Stimulated activated effector memory CD8-positive, alpha-beta T cell treated with anti-CD3 and anti-CD28 coated beads, Interleukin-12 subunit alpha, Interleukin-12 subunit beta, amount 100 ng/mL, for 72 hours (primary cell): ENCODE results near the gene RNU7-1.

Experiments
- ATAC-seq: fragments of 150-1000 bp; cut with Tn5 transposase; 2 replicates; pipeline ENCODE4 v1.10.0; 2021
- DNase-seq, 2 donors: peaks; one replicate each; pipeline ENCODE4 v3.0.0; 2021 to 2022; ENCODE audit warnings: low spot score in 2 of 2
- H3K27ac Mint-ChIP-seq: one replicate; pipeline ENCODE4 v1.8.0; 2022; ENCODE audit warnings: mild to moderate bottlenecking, mixed read lengths
- H3K36me3 Mint-ChIP-seq: one replicate; pipeline ENCODE4 v1.8.0; 2022; ENCODE audit warnings: mild to moderate bottlenecking, mixed read lengths
- H3K4me1 Mint-ChIP-seq: one replicate; pipeline ENCODE4 v1.8.0; 2022; ENCODE audit warnings: mixed read lengths
- H3K4me3 Mint-ChIP-seq: one replicate; pipeline ENCODE4 v1.8.0; 2022; ENCODE audit warnings: mild to moderate bottlenecking, mixed read lengths
- H3K9me3 Mint-ChIP-seq: one replicate; pipeline ENCODE4 v1.8.0; 2022; ENCODE audit warnings: mixed read lengths

RNU7-1 gene

DNA sequence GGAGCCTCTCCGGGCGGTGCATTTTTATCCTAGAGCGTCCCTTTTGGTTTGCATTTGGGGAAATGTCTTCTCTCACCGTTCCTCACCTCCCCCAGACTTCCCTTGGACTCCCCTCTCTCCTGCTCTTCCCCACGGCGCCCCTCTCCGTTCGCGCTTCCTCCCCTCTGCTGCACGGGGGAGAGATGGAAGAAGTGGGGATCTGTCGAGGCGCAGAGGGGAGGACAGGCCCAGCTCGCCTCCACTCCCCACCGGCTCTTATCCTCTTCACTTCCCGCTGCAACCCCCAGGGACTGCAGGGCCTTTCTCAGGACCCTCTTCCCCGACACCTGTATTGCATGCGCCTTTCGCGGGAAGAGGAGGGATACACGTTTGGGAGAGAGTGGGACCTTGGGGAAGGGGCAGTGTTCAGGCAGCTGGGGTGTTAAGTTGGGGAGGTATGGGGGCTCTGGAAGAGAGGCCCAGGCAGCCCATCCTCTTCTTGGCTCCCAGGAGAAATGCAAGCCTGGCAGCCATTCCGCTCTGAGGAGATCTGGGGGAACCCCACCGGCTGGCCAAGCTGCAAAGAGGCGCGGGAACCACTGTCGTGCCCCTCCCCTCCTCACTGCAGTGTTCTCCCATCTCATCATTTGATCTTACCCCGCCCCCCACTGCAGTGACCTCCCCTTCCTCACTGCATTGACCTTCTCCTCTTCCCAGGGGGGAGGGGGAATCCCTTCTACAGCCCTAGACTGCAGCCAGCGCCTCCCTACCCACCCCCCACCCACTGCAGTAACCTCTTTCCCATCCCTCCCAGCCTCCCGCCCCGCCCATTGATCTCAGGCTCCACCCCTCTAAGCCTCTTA lies 28.4 kb upstream of the RNU7-1 start:
- H3K9me3 Mint-ChIP-seq, result no peaks in the 10 kb centered on the region
- H3K27ac Mint-ChIP-seq, result peak overlapping the region; percentile 95
- DNase-seq (no peak), ATAC-seq (no peak)
- peaks cover 49% of the 10 kb centered on the region for H3K4me1 Mint-ChIP-seq
- H3K4me3 Mint-ChIP-seq, result peak overlapping the region; percentile 99
- peaks cover 68% of the 10 kb centered on the region for H3K36me3 Mint-ChIP-seq

GRCh38 chr12:6915789-6916285 lies 27.8 kb upstream of the RNU7-1 start:
- ATAC-seq (no peak), DNase-seq (no peak)

GRCh38 chr12:6916426-6917200 lies 27.0 kb upstream of the RNU7-1 start:
- DNase-seq (no peak), ATAC-seq (no peak)
- peak overlapping the region; percentile 99 for H3K4me3 Mint-ChIP-seq
- H3K4me1 Mint-ChIP-seq, result peaks cover 56% of the 10 kb centered on the region
- H3K36me3 Mint-ChIP-seq, result peaks cover 83% of the 10 kb centered on the region
- H3K9me3 Mint-ChIP-seq, result no peaks in the 10 kb centered on the region
- peak overlapping the region; percentile 95 for H3K27ac Mint-ChIP-seq

More at GRCh38 chr12:6915789-6916285, 27.8 kb upstream of the RNU7-1 start:
- peak overlapping the region; percentile 99 for H3K4me3 Mint-ChIP-seq
- peak overlapping the region; percentile 95 for H3K27ac Mint-ChIP-seq
- peaks cover 75% of the 10 kb centered on the region for H3K36me3 Mint-ChIP-seq
- no peaks in the 10 kb centered on the region for H3K9me3 Mint-ChIP-seq
- peaks cover 49% of the 10 kb centered on the region for H3K4me1 Mint-ChIP-seq

DNA sequence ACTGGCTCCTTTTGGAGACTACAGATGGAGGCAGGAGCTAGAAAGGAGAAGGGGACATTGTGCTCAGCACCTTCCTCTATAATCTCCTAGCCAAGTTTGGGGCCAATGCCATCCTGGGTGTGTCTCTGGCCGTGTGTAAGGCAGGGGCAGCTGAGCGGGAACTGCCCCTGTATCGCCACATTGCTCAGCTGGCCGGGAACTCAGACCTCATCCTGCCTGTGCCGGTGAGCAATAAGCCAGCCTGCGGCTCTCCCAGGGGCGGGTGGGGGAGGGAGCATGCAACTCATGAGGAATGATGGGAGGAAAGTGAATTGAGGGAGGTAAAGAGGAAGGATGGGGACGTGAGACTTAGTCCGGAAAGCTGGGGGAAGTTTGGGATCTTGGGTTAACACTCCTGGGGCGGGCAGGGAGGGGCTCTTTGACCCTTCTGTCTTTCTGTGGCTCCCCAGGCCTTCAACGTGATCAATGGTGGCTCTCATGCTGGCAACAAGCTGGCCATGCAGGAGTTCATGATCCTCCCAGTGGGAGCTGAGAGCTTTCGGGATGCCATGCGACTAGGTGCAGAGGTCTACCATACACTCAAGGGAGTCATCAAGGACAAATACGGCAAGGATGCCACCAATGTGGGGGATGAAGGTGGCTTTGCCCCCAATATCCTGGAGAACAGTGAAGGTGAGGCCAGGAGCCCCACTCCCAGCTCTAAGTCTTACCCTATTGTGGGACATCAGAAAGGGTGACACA lies 26.0 kb upstream of the RNU7-1 start:
- no peak for ATAC-seq
- Mint-ChIP-seq H3K4me3 (no peak overlapping the region), H3K27ac (peak overlapping the region; percentile 95), H3K9me3 (no peaks in the 10 kb centered on the region), H3K36me3 (peaks cover 93% of the 10 kb centered on the region), H3K4me1 (peaks cover 60% of the 10 kb centered on the region)
- DNase-seq, result no peak

GRCh38 chr12:6919588-6919987 lies 24.0 kb upstream of the RNU7-1 start:
- peaks cover 70% of the 10 kb centered on the region for H3K4me1 Mint-ChIP-seq
- ATAC-seq, result no peak
- DNase-seq, result no peak
- no peaks in the 10 kb centered on the region for H3K9me3 Mint-ChIP-seq
- peaks cover 100% of the 10 kb centered on the region for H3K36me3 Mint-ChIP-seq
- peak overlapping the region; percentile 58 for H3K27ac Mint-ChIP-seq
- no peak overlapping the region for H3K4me3 Mint-ChIP-seq

DNA sequence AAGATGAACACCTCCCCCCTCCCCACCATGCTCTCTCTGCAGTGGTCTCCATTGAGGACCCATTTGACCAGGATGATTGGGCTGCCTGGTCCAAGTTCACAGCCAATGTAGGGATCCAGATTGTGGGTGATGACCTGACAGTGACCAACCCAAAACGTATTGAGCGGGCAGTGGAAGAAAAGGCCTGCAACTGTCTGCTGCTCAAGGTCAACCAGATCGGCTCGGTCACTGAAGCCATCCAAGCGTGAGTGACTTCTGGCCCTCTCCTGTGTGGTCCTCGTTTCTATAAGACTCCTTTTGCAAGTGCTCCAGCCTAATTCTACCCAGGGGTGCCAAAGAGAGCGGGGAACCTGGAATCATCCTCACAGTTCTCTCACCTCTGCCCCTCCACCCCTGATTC lies 22.1 kb upstream of the RNU7-1 start:
- ATAC-seq (no peak), DNase-seq (no peak)
- peaks cover 100% of the 10 kb centered on the region for H3K36me3 Mint-ChIP-seq
- H3K4me1 Mint-ChIP-seq, result peaks cover 69% of the 10 kb centered on the region
- no peaks in the 10 kb centered on the region for H3K9me3 Mint-ChIP-seq
- H3K27ac Mint-ChIP-seq, result peak overlapping the region; percentile 61
- no peak overlapping the region for H3K4me3 Mint-ChIP-seq

- H3K9me3 Mint-ChIP-seq, result no peaks in the 10 kb centered on the region
- H3K36me3 Mint-ChIP-seq, result peaks cover 100% of the 10 kb centered on the region
- peaks cover 69% of the 10 kb centered on the region for H3K4me1 Mint-ChIP-seq
- peak overlapping the region; percentile 61 for H3K27ac Mint-ChIP-seq
- H3K4me3 Mint-ChIP-seq, result peak overlapping the region; percentile 4
- no peak for ATAC-seq
- no peak for DNase-seq
Observed at GRCh38 chr12:6921996-6922946, 21.3 kb upstream of the RNU7-1 start.

DNA sequence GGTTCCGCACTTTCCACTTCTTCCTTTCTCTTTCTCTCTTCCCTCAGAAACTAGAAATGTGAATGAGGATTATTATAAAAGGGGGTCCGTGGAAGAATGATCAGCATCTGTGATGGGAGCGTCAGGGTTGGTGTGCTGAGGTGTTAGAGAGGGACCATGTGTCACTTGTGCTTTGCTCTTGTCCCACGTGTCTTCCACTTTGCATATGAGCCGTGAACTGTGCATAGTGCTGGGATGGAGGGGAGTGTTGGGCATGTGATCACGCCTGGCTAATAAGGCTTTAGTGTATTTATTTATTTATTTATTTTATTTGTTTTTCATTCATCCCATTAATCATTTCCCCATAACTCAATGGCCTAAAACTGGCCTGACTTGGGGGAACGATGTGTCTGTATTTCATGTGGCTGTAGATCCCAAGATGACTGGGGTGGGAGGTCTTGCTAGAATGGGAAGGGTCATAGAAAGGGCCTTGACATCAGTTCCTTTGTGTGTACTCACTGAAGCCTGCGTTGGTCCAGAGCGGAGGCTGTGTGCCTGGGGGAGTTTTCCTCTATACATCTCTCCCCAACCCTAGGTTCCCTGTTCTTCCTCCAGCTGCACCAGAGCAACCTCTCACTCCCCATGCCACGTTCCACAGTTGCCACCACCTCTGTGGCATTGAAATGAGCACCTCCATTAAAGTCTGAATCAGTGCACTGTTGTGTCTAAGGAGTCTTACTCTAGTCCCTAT lies 20.4 kb upstream of the RNU7-1 start:
- no peaks in the 10 kb centered on the region for H3K9me3 Mint-ChIP-seq
- peak overlapping the region; percentile 4 for H3K4me3 Mint-ChIP-seq
- ATAC-seq (no peak), DNase-seq (no peak)
- peak overlapping the region; percentile 96 for H3K27ac Mint-ChIP-seq
- peaks cover 69% of the 10 kb centered on the region for H3K4me1 Mint-ChIP-seq
- peaks cover 95% of the 10 kb centered on the region for H3K36me3 Mint-ChIP-seq

GRCh38 chr12:6923851-6924250 lies 19.8 kb upstream of the RNU7-1 start:
- no peaks in the 10 kb centered on the region for H3K9me3 Mint-ChIP-seq
- DNase-seq (no peak), ATAC-seq (no peak)
- H3K4me1 Mint-ChIP-seq, result peaks cover 74% of the 10 kb centered on the region
- H3K4me3 Mint-ChIP-seq, result peak overlapping the region; percentile 57
- peaks cover 94% of the 10 kb centered on the region for H3K36me3 Mint-ChIP-seq
- H3K27ac Mint-ChIP-seq, result peak overlapping the region; percentile 96

GRCh38 chr12:6925239-6925539 lies 18.4 kb upstream of the RNU7-1 start:
- H3K4me1 Mint-ChIP-seq, result peaks cover 76% of the 10 kb centered on the region
- peak overlapping the region; percentile 96 for H3K27ac Mint-ChIP-seq

DNA sequence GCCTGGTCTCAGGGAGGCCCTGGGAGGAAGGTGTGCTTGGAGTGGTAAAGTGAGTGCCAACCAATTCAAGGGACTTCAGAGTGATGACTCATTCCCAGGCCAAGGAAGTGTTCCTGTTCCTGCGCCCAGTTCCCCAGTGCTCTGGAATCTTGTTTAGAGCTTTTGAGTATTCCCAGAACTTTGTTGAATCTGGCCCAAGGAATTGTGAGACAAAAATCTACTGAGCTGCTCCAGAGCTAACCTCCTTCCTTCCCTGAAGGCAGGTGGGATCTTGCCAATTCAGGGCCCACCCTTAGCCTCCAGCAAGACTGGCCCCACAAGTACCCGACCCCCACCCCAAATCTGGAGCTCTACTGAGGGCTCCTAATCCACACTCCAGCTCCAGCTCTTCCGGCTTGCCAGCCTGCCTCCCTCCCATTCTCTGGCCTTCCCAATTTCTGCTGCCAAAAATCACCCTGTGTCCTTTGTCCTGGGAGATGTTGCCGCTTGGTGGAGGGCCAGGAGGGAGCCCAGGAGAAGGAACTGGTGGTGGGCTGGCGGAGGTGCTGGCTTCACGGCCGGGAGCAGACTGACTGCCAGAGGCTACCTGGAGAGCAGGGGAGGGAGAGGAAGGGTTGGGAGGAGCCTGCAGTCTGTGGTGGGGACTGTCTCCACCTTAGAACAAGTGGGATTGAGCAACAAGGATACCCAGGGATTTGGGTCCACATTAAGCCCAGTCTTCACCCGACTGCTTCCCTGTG lies 17.9 kb upstream of the RNU7-1 start:
- DNase-seq (no peak), ATAC-seq (no peak)
- Mint-ChIP-seq H3K4me1 (peaks cover 76% of the 10 kb centered on the region), H3K36me3 (peaks cover 87% of the 10 kb centered on the region), H3K9me3 (no peaks in the 10 kb centered on the region), H3K27ac (peak overlapping the region; percentile 96), H3K4me3 (peak overlapping the region; percentile 82)

More at GRCh38 chr12:6925239-6925539, 18.4 kb upstream of the RNU7-1 start:
- Mint-ChIP-seq H3K36me3 (peaks cover 92% of the 10 kb centered on the region), H3K4me3 (peak overlapping the region; percentile 57), H3K9me3 (no peaks in the 10 kb centered on the region)
- no peak for DNase-seq
- ATAC-seq, result no peak

DNA sequence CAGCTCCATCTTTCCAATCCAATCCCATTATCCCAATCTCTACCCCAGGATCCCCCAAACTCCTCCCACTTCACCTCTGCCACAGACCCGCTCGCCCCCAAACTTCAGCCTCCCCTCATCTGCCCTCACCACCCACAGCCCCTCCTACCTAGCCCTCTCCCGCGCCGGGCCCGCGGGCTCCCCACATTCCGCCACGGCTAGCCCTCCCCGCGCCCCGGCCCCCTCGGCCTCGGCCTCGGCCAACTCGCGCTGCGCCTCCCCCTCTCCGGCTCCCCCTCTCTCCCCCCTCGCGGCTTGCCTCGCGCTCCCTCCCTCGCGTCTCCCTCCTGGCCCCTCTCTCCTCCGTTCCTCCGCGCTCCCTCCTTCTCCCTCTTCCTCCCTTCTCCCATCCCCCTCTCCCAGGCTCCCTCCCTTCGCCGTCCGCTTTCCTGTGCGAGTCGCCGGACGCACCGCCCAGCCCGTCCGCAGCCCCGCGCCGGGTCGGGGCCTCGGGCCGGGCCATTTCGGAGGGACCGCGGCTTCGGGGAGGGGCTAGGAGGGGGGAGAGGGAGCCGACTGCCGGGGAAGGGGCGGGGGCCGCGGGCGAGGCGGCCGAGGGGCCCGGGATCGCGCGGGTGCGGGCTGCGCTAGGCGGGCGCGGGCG lies 16.1 kb upstream of the RNU7-1 start, which contains the start of gene ATN1:
ATN1 (plus strand) TSS at position 581 of the 643 bp plus-strand sequence. CDS start 6,043 bp downstream, outside the sequence.
- ATAC-seq, result peak; percentile 50
- Mint-ChIP-seq H3K9me3 (no peaks in the 10 kb centered on the region), H3K4me3 (peak within 1 kb of the TSS; percentile 89), H3K4me1 (peaks cover 78% of the 10 kb centered on the region), H3K36me3 (peaks cover 79% of the 10 kb centered on the region), H3K27ac (peak within 1 kb of the TSS; percentile 96)
- DNase-seq, result peak; percentile 36 to 79
